HG02588 (cell line): ENCODE results near the gene FAM234A.

Experiments used
- ATAC-seq: cut with Tn5 transposase; IDR thresholded peaks from one replicate; pipeline ENCODE4 v1.9.1; 2021; ENCODE audit warnings: mild to moderate bottlenecking, moderate library complexity; ENCODE audit not compliant: unreplicated experiment

The FAM234A gene

DNA sequence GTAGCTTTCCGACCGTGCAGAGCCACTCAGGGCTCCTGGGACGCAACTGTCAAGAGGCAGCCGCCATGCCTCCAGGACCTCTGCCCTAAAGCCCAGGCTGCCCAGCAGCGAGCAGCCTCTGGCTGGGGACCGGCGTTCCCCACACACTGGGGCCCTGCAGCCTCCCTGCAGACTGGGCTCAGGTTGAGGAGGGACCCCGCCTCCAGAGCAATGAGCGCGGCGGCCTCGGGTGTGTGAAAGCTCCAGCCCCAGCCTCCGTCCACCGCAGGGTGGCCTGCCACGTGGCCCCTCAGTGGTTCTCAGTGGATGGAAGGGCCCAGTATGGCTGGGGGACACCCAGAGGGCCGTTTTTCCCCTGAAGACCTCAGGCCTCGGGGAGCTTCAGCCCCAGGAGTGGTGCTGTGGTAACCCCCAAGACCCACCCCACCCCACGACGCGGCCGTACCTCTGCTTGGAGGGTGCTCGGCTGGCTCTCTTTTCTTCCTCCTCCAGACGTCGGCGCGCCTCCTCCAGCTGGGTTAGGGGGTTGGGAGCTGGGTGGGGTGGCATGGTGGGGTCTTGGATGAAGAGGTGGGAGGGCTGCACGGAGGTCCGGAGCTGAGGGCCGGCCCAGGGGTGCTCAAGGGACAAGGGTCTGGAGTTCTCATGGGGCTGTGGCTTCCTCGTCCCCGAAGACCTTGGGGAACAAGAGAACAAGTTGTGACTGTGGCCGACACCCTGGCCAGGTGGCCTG, 58.6 kb downstream of the FAM234A start:
- ATAC-seq: no peak

DNA sequence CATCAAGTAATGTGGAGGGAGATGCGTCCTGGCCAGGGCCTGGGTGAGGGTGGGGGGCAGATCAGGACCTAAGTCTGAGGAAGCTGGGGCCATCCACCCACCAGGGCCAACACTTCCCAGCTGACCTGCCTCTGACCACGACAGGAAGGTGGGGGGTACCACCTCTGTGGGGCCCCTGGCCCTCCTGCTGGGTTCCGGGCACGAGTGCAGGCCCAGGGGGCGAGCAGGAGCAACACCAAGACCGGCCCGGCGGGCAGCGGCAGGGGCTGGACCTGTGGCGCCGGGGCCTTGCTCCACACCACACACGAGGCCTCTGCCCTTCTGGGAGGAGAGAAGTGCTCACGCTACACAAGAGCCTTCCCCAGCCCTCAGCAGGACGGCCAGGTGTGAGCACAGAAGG, 61.7 kb downstream of the FAM234A start:
- no peak for ATAC-seq

DNA sequence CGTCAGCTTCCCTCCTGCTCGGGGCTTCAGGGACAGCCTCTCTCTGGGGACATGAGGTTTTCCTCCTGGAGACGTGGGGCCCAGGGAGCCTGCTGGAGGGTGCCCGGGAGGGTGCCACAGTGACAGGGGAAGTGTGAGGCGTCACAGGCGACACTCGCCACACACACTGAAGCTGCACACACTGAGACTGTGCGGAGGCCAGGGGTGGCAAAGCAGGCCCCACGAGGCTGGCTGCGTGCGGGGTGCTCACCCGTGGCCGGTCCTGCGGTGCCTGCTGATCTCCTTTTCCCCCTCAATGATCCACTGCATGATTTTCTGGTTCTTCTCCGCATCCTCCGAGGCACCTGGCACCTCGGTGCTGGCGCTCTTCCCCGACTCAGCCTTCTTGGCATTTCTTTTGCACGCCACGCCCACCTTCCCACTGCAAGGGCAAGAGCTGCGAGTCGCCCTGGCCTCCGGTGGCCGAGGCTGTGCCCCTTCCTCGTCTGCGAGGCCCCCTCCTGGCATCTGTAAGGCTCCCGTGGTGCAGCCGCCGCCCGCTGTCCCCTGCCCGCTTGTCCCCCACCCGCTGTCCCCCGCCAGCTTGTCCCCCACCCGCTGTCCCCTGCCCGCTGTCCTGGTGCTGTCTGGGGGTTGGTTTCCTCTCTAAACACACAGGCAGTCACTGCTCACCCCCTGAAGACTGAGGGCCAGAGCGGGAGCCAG, 62.3 kb downstream of the FAM234A start:
- no peak for ATAC-seq

DNA sequence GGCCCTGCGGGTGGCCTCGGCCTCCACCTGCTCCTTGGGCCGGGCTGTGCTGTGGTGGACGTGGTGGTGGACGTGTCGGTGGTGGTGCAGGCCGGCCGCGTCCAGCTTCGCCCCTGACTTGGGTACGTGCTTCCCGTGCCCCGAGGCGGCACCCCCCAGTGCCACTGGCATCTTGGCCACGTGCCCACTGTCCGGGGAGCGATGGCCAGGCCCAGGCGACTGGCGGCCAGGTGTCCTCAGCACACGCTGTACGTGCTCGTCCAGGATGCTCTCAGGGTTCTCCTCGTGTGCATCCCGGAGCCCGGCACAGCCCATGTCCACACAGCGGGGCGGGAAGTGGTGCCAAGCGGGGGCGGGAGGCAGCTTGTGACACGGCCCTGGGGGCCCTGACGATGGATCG, 63.2 kb downstream of the FAM234A start:
- no peak for ATAC-seq

DNA sequence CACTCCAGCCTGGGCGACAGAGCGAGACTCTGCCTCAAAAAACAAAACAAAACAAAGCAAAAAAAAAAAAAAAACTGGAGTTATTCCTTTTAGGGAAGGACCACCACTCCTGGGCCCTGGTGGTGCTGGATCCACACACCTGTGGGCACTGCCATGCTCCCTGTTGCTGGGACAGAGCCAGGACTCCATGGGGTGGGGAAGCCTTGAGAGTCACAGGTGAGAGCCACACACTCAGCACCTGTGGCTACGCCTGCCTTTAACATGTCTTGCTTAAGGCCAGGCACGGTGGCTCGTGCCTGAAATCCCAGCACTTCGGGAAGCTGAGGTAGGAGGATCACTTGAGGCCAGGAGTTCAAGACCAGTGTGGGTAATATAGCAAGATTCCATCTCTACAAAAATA, 66.6 kb downstream of the FAM234A start:
- no peak for ATAC-seq

DNA sequence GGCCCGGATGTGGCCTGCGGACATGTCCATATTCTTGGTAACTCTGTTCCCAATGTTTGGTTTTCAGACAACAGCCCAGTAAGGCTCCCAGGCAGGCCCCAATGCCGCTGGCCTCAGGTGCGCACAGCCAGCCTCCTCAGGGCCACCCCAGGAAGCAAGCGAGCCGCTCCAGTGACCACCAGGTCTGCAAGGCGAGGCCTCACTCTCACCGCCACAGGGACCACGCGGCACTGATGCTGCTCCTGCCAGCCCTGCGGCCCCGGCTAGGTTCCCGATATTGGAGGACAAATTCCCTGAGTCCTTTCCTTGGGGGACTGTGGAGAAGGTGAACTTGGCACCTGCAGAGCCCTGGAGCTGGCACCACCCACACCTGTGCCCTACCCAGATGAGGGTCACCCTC, 67.3 kb downstream of the FAM234A start:
- ATAC-seq: no peak

DNA sequence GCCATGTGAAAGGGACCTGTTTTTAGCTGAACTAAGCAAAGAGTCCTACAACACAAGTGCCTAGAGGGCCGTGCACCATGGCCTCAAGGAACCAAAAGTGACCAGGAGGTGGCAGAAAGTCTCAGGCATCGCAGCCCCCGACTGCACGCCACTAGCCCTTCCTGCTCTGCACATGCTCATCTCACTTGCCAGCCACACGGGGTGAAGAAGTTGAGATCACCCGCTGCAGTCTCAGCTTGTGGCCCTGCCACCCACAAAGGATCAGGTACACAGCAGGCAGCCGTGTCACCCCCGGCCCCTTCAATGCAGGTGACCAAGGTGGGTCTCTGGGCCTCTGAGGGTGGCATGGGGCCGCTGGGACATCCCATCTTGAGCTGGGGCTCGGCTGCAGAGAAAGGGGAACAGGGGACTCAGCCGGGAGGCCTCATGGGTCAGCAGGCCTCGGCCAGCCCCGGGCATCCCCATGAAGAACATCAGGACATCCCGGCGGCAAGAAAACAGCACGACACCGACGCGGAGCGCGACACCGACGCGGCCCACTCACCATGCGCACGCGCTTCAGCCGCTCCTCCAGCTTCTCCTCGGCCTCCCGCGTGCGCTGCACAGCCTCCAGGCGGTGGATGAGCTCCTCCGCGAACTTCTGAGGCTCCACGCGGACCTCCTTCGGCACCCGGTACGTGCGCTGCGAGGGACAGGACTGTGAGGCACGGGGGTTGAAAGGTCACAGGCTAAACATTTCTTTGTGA, 69.3 kb downstream of the FAM234A start:
- no peak for ATAC-seq

DNA sequence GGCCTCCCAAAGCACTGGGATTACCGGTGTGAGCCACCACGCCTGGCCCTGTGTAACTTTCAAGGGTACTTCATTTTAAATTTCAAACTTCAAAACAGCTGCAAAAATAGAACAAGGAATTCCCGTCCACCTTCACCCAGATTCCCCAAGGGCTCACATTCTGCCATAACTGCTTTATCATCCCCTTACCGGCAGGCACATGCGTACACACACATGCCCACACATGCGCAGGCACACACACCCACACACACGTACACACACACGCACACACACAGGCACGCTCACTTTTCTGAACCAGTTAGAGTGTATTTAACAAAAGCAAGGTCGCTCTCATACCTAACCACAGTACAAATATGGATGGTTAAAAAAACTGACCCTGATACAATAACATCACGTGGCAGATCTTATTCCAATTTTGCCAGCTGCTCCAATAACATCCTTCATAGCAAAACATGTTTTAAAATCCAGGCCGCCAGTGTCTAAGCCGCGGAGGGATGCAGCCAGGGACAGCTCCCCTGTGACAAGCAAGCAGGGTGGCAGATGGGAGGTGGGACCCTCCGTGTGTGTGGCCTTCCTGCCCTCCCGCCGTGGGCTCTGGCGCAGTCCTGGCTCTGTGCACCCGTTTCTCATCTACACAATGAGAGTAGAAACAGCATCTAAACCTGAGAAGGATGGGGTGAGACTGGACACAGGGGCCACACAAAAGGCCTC, 71.5 kb downstream of the FAM234A start:
- no peak for ATAC-seq

DNA sequence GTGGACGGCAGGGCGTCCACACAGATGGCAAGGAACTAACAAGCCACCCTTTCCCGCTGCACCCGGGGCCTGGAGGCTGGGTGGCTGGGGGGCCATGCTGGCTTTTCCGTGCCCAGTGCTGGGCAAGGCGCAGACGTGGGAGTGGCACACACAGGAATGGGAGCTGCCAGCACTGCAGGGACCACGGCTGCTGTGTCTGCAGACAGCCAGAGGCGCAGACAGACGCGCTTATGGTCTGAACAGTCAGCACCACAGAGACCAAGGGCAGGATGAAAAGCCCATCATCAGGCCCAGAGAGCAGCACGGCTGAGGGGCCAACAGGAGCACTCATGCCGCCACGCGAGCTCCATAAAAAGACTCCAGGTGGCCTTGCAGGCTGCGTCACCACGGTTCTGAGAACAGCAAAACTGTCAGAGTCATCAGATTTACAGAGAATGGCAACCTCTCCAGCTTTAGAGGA, 72.3 kb downstream of the FAM234A start:
- no peak for ATAC-seq

DNA sequence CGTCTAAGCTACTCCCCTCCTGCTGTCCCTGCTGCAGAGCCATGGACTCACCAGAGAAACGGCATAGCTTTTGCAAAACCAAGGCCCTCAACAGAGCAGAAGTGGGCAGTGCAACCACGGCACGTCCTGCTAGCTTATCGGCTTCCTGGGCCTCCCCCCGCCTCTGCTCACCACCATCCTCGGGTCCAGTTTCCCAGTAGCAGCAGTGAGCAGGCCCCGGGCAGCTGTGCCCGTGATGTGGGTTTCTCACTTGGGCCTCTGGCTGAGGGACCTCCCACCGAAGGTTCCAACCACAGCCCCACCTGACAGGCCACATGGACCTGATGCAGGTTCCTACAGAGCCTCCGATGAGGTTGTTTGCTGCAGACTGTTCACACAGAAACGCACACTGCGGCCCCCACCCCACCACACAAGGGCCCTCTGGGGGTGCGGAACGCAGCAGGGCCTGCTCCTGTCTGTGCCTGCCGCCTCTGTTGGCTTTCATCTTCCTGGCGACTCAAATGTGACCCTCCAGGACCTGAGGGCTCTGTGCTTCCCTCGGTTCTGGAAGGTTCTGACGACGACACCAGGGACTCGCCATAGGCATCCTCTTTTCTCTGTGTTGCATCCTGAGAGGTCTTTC, 73.2 kb downstream of the FAM234A start:
- ATAC-seq: no peak

DNA sequence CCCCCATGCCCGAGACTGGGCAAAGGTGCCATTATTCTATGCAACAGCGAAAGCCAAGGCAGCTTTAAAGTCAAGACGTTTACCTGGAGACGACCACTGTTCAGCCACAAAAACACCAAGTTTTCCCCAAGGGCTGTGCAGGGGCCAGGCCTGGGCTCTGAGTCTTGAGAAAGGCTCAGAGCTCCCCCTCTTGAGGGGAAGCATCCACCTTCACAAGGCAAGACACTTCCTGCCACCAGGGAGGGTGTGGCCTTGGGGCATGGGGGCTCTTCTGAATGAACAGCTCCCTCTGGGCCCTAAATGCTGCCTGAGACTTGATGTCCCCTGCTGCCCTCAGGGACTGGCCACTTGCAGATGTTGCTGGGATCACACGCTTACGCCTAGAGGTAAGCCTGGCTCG, 74.9 kb downstream of the FAM234A start:
- no peak for ATAC-seq

DNA sequence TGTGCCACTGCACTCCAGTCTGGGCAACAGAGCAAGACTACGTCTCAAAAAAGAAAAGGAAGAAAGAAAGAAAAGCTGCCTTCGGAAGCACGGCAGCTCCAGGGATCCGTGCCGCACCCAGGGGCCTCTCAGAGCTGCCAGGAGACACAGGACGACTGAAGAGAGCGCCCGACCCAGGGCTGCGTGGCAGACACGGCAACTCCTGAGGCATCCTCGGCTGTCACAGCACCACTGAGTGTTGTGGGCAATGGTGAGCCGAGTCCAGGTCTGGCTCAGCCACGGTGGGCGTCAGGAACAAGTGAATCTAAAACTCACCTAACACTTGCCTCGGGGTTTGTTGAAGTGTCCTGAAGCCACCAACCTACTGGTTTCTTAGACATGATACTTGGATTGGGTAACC, 77.1 kb downstream of the FAM234A start:
- no peak for ATAC-seq

DNA sequence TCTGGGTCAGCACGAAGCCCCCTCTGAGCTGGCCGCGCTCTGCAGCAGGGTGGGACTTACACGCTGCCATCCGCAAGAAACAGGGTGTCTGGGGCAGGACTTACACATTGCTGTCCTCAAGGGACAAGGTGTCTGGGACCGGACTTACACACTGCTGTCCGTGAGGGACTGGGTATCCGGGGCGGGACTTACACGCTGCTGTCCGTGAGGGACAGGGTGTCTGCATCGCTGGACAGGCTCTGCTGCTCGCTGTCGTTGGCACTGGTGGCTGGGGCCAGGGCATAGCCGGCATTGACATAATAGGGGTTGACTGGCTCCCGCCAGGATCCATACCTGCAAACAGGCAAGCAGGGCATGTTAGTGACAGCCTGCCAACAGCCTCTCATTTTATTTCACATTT, 79.7 kb downstream of the FAM234A start:
- ATAC-seq: no peak

DNA sequence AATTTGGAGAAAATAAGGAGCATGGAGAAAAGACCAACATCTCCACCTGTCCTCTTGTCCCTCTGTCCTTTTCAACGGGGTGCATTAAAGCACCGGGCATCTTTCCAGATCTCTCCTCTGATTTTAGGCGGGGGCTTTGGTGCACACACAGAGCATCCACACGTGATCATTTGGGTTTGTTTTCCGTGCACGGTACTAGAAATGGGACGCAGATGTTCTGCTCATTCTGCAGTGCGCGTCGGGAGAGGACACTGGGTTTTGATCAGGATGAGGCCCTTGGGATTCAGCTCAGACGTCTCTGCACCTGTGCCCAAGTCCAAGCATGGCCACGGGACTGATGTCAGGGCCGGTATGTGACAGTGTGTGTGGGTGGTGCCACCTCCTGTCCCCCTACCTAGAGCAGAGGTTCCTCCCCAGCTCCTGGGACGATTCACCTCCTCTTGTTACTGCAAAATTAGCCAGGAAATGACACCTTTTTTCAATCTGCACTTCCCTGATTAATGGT, 80.2 kb downstream of the FAM234A start:
- ATAC-seq: no peak
